ENCODE results near the gene CREG1. TPM values are rescaled to one million over a fixed set of nuclear protein-coding genes. Genes with fewer than 3 reads are reported as not detected.

CREG1 gene
- total RNA-seq, 1 experiment from 2014 or later: 63.9 TPM

DNA sequence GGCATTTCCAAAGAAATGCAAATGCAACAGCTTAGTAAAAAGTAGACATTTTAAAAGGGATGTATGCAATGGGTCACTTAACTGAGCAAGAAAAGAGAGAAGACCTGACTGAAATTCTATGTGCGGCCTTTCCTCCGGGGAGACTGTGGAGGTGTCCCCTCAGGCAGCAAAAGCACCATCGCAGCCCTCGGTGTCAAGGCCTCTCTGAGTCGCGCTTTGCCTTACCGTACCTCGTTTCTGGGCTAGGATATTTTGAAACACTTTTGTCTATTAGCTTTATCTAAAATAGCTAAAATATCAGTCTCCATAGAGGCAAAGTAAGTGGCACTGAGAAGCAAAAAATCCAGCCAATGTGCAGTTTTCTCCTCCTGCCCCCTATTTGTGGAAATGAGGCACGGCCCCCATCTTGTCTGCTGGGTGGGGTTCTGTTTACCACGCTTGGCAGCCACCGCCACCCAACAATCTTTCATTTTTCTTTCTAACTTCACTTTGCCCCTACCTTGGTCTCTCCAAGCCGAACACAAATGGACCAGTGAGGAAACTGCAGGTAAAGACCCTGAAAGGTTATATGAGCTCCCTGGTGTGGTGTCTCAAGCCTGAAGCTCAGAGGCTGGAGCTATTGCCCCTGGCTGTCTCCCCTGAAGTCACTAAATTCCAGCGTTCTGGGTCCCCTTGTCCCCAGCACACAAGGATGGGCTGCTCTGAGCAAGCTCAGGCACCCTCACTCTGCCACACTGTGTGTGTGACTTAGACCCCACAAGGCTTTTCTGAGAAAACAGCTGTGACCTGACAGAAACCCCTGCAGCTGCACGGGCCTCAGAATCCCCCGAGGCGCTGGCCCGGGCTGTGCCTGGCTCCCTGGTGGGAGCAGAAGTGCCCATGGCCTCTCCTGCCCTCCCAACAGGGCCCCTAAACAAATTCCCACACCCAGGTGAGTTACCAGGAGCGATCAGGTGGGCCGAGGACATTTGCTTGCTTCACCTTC lies 36.9 kb downstream of the CREG1 start:
- no peaks in the 10 kb centered on the region for H4K20me1 ChIP-seq (ENCODE audit: low read length)
- H3K27me3 ChIP-seq (ENCODE audit: low read length): peaks cover 24% of the 10 kb centered on the region
- no peaks in the 10 kb centered on the region for H3K9me2 ChIP-seq (replicated peaks; ENCODE audit: low read length)
- no peak overlapping the region for H3K27ac ChIP-seq (ENCODE audit: low read length)
- ATAC-seq (no peak), DNase-seq (no peak)
- no peaks in the 10 kb centered on the region for H3F3A ChIP-seq (ENCODE audit: low read length, unreplicated experiment)
- no peak overlapping the region for H3K4me3 ChIP-seq (ENCODE audit: low read length)
- CTCF ChIA-PET: no interaction called here
- H3K4me2 ChIP-seq (ENCODE audit: low read length): no peak overlapping the region
- intact Hi-C loops (cut with micrococcal nuclease): no loop called here
- TF ChIP-seq CTCF (conservative IDR thresholded peaks at IDR 0.05; ENCODE audit: low read depth, low read length): no peak
- no peak for TF ChIP-seq EZH2phosphoT487 (IDR thresholded peaks at IDR 0.05; ENCODE audit: borderline replicate concordance, low read length)
- TF ChIP-seq EZH2 (IDR thresholded peaks at IDR 0.05; ENCODE audit: low read length, unreplicated experiment): no peak
- H2AFZ ChIP-seq (ENCODE audit: low read length): peak overlapping the region; percentile 49; the same call in 1 of the 2 replicates
- no TSS peak for BruUV-seq (replicated peaks)
- POLR2A ChIA-PET (ENCODE audit: unreplicated experiment): no interaction called here
- H3K36me3 ChIP-seq (ENCODE audit: low read depth, low read length): no peaks in the 10 kb centered on the region
- H3K4me1 ChIP-seq (ENCODE audit: insufficient read depth, low read length): no peaks in the 10 kb centered on the region
- H3K9me3 ChIP-seq (ENCODE audit: low read length): no peaks in the 10 kb centered on the region
- H3K79me2 ChIP-seq (ENCODE audit: low read length): no peaks in the 10 kb centered on the region
- no peak overlapping the region for H3K9ac ChIP-seq (ENCODE audit: low read length)

DNA sequence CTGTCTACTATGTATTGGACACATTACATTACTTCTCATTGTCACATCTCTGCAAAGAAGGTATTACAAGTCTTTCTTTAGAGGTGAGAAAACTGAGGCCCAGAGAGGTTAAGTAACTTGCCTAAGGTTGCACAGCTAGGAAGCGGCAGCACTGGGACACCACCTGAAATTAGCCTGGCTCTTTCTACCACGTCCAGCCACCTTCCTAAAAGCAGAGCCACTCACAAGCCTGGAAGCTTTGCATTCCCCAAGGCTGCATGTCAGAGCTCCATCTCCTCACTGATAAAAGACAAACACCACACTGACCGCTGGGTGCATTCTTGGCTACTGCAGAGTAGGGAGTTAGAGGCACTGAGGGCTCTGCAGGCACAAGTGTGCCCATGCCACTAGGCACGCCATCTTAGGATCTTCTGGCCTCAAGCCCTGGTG lies 37.7 kb downstream of the CREG1 start:
- Histone ChIP-seq H2AFZ (ENCODE audit: low read length) (no peak overlapping the region), H3K36me3 (ENCODE audit: low read depth, low read length) (no peaks in the 10 kb centered on the region), H4K20me1 (ENCODE audit: low read length) (no peaks in the 10 kb centered on the region), H3K4me3 (ENCODE audit: low read length) (no peak overlapping the region), H3K4me2 (ENCODE audit: low read length) (no peak overlapping the region), H3K27me3 (ENCODE audit: low read length) (peaks cover 26% of the 10 kb centered on the region), H3F3A (ENCODE audit: low read length, unreplicated experiment) (no peaks in the 10 kb centered on the region), H3K4me1 (ENCODE audit: insufficient read depth, low read length) (no peaks in the 10 kb centered on the region), H3K9ac (ENCODE audit: low read length) (no peak overlapping the region), H3K9me3 (ENCODE audit: low read length) (no peaks in the 10 kb centered on the region), H3K9me2 (replicated peaks; ENCODE audit: low read length) (no peaks in the 10 kb centered on the region), H3K79me2 (ENCODE audit: low read length) (no peaks in the 10 kb centered on the region), H3K27ac (ENCODE audit: low read length) (no peak overlapping the region)
- DNase-seq (no peak), ATAC-seq (no peak)
- intact Hi-C loops (cut with micrococcal nuclease): no loop called here
- ChIA-PET POLR2A (ENCODE audit: unreplicated experiment) (no interaction called here), CTCF (no interaction called here)
- TF ChIP-seq EZH2phosphoT487 (IDR thresholded peaks at IDR 0.05; ENCODE audit: borderline replicate concordance, low read length): no peak
- TF ChIP-seq CTCF (conservative IDR thresholded peaks at IDR 0.05; ENCODE audit: low read depth, low read length): no peak
- no peak for TF ChIP-seq EZH2 (IDR thresholded peaks at IDR 0.05; ENCODE audit: low read length, unreplicated experiment)
- BruUV-seq (replicated peaks): no TSS peak

GRCh38 chr1:167515461-167515860 lies 38.1 kb downstream of the CREG1 start:
- ChIA-PET POLR2A (ENCODE audit: unreplicated experiment) (no interaction called here), CTCF (no interaction called here)
- Histone ChIP-seq H3K9ac (ENCODE audit: low read length) (no peak overlapping the region), H3K79me2 (ENCODE audit: low read length) (no peaks in the 10 kb centered on the region), H3K9me2 (replicated peaks; ENCODE audit: low read length) (no peaks in the 10 kb centered on the region), H3F3A (ENCODE audit: low read length, unreplicated experiment) (no peaks in the 10 kb centered on the region), H3K9me3 (ENCODE audit: low read length) (no peaks in the 10 kb centered on the region), H2AFZ (ENCODE audit: low read length) (no peak overlapping the region), H3K27me3 (ENCODE audit: low read length) (peaks cover 26% of the 10 kb centered on the region), H3K4me1 (ENCODE audit: insufficient read depth, low read length) (no peaks in the 10 kb centered on the region), H3K36me3 (ENCODE audit: low read depth, low read length) (no peaks in the 10 kb centered on the region), H4K20me1 (ENCODE audit: low read length) (no peaks in the 10 kb centered on the region), H3K4me3 (ENCODE audit: low read length) (no peak overlapping the region), H3K27ac (ENCODE audit: low read length) (no peak overlapping the region), H3K4me2 (ENCODE audit: low read length) (no peak overlapping the region)
- DNase-seq (no peak), ATAC-seq (no peak)
- TF ChIP-seq EZH2 (IDR thresholded peaks at IDR 0.05; ENCODE audit: low read length, unreplicated experiment) (no peak), CTCF (conservative IDR thresholded peaks at IDR 0.05; ENCODE audit: low read depth, low read length) (no peak), EZH2phosphoT487 (IDR thresholded peaks at IDR 0.05; ENCODE audit: borderline replicate concordance, low read length) (no peak)
- no TSS peak for BruUV-seq (replicated peaks)
- intact Hi-C loops (cut with micrococcal nuclease): no loop called here

All from PC-3 (cell line).